Measurements from ENCODE around the gene CUL3.
"Not testable (repeated sequence)": the region's sequence is repeated elsewhere in the genome, so short reads cannot be mapped to it uniquely, and the experiment has no call there.

CUL3 gene

GRCh38 chr2:224585211-224586088 is at the start of gene CUL3:
Gene CUL3, minus strand, starts transcription at chr2:224585363. Its CDS starts 354 bp downstream, at chr2:224585009.
- peak; percentile 99 to 100 for DNase-seq (ENCODE audit: low read depth in 1 of 2, low spot score in 1 of 2)

DNA sequence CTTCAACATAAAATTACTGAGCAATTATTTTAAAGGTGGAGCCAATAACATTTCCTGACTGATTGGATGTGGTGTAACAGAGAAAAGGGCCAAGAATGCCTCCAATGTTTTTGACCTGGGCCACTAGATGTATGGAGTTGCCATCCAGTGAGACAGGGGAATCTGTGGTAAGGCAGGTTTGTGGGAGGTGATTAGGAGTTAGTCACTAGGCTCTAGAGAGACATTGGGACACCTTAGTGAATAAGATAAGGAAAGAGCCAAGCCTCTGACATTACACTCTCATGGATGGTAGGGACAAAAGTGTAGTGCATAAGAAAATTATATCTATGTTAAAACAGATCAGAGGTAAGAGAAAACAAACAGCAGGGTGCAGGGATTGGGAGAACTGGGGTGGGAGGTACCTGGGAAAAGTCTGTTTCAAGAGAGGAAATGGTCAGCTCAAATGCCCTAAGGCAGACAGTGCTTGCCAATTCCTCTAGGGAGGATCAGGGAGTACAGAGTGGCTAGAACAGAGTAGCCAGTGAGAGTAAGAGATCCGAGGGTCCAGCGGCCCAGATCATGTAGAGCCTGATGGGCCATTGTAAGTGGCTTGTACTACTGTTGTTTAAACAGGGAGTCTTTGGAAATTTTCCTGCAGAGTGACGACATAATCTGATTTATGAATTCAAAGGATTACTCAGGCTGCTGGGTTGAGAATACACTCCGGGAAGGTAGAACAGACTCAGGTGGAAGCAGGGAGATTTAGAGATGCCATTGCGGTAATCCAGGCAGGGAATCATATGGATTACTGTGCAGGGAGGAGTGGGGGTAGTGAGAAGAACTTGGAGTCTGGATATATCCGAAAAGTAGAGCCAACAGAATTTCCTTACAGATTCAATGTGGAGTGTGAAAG is 45.7 kb upstream of the CUL3 start:
- no peak for DNase-seq (ENCODE audit: low read depth in 1 of 2, low spot score in 1 of 2)

GRCh38 chr2:224628416-224628815 is 43.3 kb upstream of the CUL3 start:
- no peak for DNase-seq (ENCODE audit: low read depth in 1 of 2, low spot score in 1 of 2)

DNA sequence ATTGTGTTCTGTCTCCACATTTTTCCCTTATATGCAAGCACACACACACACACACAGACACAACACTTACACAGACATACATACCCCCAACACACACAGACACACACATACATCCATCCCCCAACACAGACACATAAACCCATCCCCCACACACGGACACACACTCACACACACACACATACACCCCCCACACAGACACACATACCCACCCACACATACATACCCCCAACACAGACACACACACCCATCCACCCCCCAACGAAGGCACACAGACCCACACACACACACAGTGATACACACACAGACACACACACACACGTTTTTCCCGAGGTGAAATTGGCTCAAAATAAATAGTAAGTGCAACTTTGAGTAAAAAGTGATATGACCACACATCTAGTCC is 41.6 kb upstream of the CUL3 start:
- no peak for DNase-seq (ENCODE audit: low read depth in 1 of 2, low spot score in 1 of 2)

DNA sequence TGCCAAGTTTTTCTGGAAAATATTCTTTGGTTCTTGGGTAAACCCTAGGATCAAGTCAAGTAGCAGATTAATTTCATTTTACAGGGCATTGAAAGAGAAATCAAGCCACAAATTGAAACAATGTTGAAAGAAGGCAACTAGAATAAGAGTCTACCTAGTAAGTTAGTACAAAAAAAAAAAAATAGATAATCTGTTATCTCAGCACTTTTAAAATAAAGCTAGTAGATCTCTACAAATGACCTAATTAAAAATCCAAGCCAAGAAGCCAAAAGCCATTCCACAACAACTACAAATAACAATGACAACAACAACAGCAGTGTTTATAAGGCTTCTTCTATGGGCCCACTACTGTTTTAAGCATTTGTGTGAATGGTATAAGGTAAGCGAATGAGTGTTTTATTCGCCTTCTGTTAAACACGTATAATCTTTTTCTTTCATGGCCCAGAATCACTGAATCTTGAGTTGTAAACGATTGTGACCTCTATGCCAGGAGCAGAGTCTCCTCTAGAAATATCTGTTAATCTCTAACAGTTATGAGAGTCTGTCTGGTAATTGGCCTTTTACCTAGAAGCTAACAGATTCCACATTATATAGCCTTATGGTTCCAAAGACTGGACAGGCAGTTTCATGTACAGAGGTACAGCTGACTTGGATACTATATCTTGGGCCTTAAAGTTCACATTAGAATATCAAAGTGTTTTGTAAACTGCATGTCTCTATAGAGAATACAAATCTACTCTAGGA is 28.6 kb upstream of the CUL3 start:
- DNase-seq (ENCODE audit: low read depth in 1 of 2, low spot score in 1 of 2): no peak

DNA sequence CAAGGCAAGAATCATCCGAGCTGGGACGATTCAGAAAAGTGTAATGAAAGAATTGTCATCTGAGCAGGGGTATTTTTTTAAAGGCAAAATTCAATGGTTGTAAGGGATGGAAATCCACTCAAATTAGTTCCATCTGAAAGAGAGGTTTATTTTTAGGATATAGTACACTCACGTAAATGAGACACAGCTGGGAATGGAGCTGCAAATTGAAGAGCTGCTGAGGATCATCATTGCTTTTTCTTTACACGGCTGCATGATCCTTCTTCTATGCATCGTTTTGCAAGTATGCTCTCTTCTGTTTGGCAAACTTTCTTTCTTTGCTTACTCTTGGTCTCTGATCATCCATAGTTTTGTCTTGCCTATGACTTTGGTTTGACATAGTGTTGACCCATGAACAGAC is 27.4 kb upstream of the CUL3 start:
- no peak for DNase-seq (ENCODE audit: low read depth in 1 of 2, low spot score in 1 of 2)

- DNase-seq (ENCODE audit: low read depth in 1 of 2, low spot score in 1 of 2): no peak
Measured at GRCh38 chr2:224611938-224612337, 26.8 kb upstream of the CUL3 start.

- DNase-seq (ENCODE audit: low read depth in 1 of 2, low spot score in 1 of 2): no peak
Measured at GRCh38 chr2:224608104-224608503, 22.9 kb upstream of the CUL3 start.

- not testable (repeated sequence) for DNase-seq (ENCODE audit: low read depth in 1 of 2, low spot score in 1 of 2)
Measured at GRCh38 chr2:224603746-224604500, 18.8 kb upstream of the CUL3 start.

DNA sequence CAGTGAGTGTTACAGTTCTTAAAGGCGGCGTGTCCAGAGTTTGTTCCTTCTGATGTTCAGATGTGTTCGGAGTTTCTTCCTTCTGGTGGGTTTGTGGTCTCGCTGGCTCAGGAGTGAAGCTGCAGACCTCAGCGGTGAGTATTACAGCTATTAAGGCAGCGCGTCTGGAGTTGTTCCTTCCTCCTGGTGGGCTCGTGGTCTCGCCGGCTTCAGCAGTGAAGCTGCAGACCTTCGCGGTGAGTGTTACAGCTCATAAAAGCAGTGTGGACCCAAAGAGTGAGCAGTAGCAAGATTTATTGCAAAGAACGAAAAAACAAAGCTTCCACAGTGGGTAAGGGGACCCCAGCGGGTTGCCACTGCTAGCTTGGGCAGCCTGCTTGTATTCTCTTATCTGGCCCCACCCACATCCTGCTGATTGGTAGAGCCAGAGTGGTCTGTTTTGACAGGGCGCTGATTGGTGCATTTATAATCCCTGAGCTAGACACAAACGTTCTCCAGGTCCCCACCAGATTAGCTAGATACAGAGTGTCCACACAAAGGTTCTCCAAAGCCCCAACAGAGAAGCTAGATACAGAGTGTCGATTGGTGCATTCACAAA is 17.7 kb upstream of the CUL3 start:
- not testable (repeated sequence) for DNase-seq (ENCODE audit: low read depth in 1 of 2, low spot score in 1 of 2)

- DNase-seq (ENCODE audit: low read depth in 1 of 2, low spot score in 1 of 2): no peak
Measured at GRCh38 chr2:224601923-224602322, 16.8 kb upstream of the CUL3 start.

DNA sequence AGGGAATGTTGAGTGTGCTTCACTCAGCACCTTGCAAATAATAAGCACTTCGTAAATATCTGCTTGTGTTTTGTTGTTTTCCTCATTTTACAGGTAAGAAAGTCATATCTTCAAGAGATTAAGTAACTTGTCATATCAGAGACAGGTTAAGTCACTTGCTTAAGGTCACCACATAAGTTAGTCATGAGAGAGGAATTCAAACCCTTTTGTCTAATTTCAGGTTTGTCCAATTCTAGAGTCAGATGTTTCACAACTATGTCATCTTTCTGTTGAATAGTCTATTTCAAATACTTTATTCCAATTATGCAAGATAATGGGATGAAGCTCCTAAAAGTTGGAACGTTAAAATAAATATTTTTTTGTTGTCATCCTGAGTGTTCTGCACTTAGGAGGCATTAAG is 13.5 kb upstream of the CUL3 start:
- DNase-seq (ENCODE audit: low read depth in 1 of 2, low spot score in 1 of 2): no peak

- DNase-seq (ENCODE audit: low read depth in 1 of 2, low spot score in 1 of 2): no peak
Measured at GRCh38 chr2:224596289-224596688, 11.1 kb upstream of the CUL3 start.

DNA sequence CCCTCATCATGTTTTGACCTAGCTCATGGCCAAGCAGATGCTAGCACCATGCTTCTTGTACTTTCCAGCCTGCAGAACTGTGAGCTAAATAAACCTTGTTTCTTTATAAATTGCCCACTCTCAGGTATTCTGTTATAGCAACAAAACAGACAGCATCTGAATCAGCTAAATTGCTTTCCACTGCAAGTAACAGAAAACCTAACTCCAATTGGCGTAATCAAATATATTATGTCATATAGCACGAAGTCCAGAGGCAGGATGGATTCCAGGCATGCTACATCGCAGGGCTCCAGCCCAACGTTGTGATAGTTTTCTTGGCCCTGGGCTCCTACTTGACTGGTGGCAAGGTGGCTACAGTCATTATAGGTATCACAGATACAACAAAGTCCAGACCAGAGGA is 10.4 kb upstream of the CUL3 start:
- no peak for DNase-seq (ENCODE audit: low read depth in 1 of 2, low spot score in 1 of 2)

- DNase-seq (ENCODE audit: low read depth in 1 of 2, low spot score in 1 of 2): no peak
Measured at GRCh38 chr2:224594840-224595239, 9.7 kb upstream of the CUL3 start.

DNA sequence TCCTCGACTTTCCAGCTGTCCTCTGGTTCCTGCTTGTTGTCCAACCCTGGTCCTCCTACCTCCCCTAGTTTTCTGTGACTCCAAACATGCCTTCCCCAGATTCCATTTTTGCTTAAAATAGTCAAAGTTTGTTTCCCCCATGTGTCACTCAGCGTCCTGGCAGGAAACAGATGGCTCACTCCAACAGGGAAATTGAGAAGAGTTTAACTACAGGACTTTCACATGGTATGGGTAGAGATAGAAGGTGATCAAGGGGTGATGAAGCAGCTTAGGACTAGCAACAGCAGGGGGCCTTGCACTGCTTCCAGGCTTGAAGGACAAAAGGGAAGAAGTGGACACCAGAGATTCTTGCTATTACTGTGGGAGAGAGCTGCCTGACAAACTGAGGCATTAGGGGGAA is 6.1 kb upstream of the CUL3 start:
- no peak for DNase-seq (ENCODE audit: low read depth in 1 of 2, low spot score in 1 of 2)

DNA sequence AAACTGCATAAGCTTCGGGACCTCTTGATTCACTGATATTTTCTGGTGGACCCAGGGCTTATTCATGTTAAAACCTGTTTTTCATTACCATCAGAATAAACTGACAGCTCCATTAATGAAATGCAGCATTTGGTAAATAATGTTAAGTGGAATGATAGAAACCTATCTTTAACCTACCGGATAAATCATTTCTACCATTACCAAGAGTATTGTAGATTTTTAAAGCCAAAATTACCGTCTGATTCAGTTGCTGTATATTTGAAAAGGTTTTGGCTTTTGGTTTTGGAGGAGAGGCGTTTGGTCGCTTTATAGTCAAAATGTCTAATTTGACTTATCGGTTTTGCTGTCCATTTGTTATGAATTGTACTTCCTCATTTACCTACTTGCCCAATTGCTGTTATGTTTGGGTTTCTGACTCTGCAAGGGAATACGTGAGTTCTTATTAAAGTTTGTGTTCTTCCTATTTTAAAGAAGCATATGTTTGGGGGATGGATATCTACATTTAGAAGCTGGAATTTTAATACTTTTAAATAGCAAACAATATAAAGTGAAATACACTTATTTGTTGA is 1.0 kb upstream of the CUL3 start:
- no peak for DNase-seq (ENCODE audit: low read depth in 1 of 2, low spot score in 1 of 2)

DNA sequence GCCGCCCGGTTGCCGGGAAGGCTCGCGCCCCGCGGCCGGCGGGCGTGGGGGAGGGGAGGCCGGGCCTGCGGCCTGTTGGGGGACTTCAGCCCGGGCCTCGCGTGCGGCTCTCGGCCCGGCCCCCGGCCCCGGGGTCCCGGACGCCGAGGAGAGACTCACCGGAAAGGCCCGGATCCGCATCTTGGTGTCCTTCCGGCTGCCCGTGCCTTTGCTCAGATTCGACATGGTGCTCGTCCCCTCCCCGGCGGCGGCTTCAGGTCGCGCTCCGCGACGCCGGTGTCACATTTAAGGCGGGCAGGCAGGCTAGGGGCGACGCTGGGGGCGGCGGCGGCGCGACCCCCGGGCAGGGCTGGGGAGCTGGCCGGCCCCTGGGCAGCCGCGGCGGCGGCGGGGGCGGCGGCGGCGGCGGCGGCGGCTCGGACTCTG is 365 bp downstream of the CUL3 start:
- DNase-seq (ENCODE audit: low read depth in 1 of 2, low spot score in 1 of 2): peak; percentile 32 to 47

DNA sequence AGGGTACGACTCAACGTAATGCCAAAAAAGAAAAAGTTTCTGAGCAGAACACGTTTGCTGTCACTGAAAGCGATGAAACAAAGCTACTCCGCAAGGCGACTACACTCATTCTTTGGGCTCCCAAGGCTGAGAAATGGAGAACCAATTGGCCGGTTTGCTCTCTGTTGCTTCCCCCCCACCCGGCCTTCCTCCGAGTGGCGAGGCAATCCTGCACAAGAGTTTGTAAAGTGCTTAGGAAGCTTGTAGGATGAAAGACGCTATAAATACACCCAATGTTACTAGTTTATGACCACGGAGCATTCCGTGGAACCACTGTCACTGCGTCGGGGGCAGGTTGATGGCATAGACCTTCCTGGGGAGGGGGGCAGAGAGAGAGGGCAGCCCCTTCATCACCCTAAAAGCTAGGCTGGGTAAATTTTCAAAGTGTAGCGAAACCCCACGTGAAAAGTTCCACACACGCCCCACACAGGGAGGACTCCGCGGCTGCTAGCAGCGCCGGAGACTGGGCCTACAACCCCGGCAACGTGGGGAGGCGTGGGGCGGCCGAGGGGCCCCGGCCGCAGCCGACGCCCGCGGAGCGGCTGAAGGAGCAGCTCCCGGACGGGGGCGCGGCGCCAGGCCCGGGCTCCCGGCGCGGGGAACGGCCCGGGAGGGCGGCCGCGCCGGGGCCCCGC is 915 bp downstream of the CUL3 start:
- DNase-seq (ENCODE audit: low read depth in 1 of 2, low spot score in 1 of 2): peak in 1 of 2 donors; percentile 16
